Neural progenitor cell (in vitro differentiated cells): ENCODE measurements around the gene CCL5.

Experiments
- CTCF ChIP-seq: fragments of 200-600 bp; sonication (generic); IDR thresholded peaks from 2 replicates; pipeline ENCODE4 v1.5.1; 2017; ENCODE audit warnings: antibody characterized with exemption, mild to moderate bottlenecking
- EZH2 ChIP-seq: fragments of 200-600 bp; sonication (generic); IDR thresholded peaks from 2 replicates; pipeline ENCODE4 v1.6.1; 2017; ENCODE audit warnings: antibody characterized with exemption, mild to moderate bottlenecking, moderate library complexity

DNA sequence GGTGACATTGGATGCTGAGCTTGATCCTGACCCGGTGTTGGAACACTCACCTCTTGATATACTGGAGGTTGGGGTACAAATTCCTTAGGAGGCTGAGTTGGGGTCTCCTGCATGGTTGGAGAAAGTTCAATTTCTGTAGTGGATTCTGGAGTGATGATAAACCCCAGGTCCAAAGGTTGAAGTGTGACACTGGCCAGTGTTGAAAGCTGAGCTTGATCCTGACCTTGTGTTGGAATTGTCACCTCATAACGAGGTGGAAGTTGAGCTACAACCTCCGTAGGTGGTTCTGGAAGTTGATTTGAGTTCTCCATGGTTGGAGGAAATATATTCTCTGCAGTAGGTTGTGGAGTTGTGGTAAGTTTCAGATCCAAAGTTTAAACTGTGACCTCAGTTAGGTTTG, 29.2 kb upstream of the CCL5 start:
- no peak for TF ChIP-seq EZH2
- no peak for TF ChIP-seq CTCF
